ENCODE data around the gene SFMBT2. TPM values are rescaled to one million over a fixed set of nuclear protein-coding genes. Genes with fewer than 3 reads are reported as not detected.

Gene SFMBT2
- total RNA-seq, 1 donor = 2.0 TPM

GRCh38 chr10:7311218-7311849 is 99.5 kb downstream of the SFMBT2 start:
- DNase-seq (ENCODE audit: low read depth) = no peak
- no peak for TF ChIP-seq CTCF (IDR thresholded peaks at IDR 0.05; ENCODE audit: insufficient read depth, low read length)
- no peak overlapping the region for H3K4me3 ChIP-seq (ENCODE audit: low read depth, low read length)

DNA sequence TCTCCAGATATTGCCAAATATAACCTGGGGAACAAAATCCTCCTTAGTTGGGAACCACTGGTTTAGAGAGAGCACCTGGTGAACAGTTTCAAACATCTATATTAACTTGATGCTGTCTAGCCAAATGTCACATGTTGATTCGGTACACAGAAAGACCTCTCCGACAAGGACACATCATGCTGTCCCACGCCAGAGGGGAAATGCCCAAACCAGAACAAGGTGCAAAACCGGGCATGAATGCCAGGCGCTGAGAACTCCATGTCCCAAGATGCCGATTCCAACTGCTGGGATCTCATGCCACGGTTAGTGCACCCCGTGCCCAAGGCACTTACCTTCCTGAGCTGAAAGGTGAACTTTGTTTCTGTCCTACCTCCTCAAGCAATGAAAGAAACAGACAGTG is 100.8 kb downstream of the SFMBT2 start:
- no peak for TF ChIP-seq CTCF (IDR thresholded peaks at IDR 0.05; ENCODE audit: insufficient read depth, low read length)
- DNase-seq (ENCODE audit: low read depth) = no peak
- H3K4me3 ChIP-seq (ENCODE audit: low read depth, low read length) = no peak overlapping the region

DNA sequence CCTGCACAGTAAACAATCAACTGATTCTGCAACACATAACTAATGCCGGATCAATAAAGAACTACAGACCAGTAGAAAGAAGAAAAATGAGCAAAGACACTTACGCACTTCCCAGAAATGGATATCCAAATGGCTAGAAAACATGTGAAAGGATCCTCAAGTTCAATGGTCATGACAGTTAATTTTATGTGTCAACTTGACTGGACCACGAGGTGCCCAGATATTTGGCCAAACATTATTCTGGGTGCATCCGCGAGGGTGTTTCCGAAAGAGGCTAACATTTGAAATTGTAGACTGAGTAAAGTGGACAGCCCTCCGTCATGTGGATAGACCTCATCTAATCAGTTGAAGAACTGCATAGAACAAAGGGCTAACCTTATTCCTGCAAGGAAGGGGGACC is 102.0 kb downstream of the SFMBT2 start:
- DNase-seq (ENCODE audit: low read depth) = no peak
- TF ChIP-seq CTCF (IDR thresholded peaks at IDR 0.05; ENCODE audit: insufficient read depth, low read length) = no peak
- no peak overlapping the region for H3K4me3 ChIP-seq (ENCODE audit: low read depth, low read length)

GRCh38 chr10:7306616-7307015 is 104.2 kb downstream of the SFMBT2 start:
- no peak overlapping the region for H3K4me3 ChIP-seq (ENCODE audit: low read depth, low read length)
- no peak for TF ChIP-seq CTCF (IDR thresholded peaks at IDR 0.05; ENCODE audit: insufficient read depth, low read length)
- DNase-seq (ENCODE audit: low read depth) = no peak

GRCh38 chr10:7306147-7306546 is 104.7 kb downstream of the SFMBT2 start:
- no peak for DNase-seq (ENCODE audit: low read depth)
- TF ChIP-seq CTCF (IDR thresholded peaks at IDR 0.05; ENCODE audit: insufficient read depth, low read length) = no peak
- H3K4me3 ChIP-seq (ENCODE audit: low read depth, low read length) = no peak overlapping the region

DNA sequence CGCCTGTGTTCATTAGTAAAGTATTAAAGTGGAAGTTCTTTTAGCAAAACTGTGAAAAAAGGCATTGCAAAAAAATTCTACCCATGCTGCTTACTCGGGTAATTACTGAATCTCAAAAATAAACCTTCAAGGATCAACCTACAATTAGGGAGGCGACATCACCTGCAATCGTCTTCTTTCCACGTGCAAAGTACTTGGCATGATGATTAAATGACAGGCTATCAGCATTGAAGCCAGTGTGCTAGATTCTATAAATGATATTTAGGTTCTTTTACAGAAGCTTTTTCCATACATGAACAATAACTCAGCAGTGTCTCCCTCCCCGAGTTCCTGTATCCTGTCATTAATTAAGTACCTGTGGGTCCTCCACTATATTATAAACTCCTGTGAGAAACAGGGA is 105.8 kb downstream of the SFMBT2 start:
- TF ChIP-seq CTCF (IDR thresholded peaks at IDR 0.05; ENCODE audit: insufficient read depth, low read length) = no peak
- no peak overlapping the region for H3K4me3 ChIP-seq (ENCODE audit: low read depth, low read length)
- DNase-seq (ENCODE audit: low read depth) = no peak

GRCh38 chr10:7304110-7304509 is 106.7 kb downstream of the SFMBT2 start:
- H3K4me3 ChIP-seq (ENCODE audit: low read depth, low read length) = no peak overlapping the region
- TF ChIP-seq CTCF (IDR thresholded peaks at IDR 0.05; ENCODE audit: insufficient read depth, low read length) = no peak
- no peak for DNase-seq (ENCODE audit: low read depth)
